ENCODE data around the gene CYRIA.

GRCh38 chr2:16620590-16620989 is 45.0 kb downstream of the CYRIA start:
- TF ChIP-seq CTCF (conservative IDR thresholded peaks at IDR 0.05) (no peak), ZFX (IDR thresholded peaks at IDR 0.05) (no peak)

Measured in C4-2B (cell line).